Liver (tissue), 9 donors: ENCODE measurements around the gene HS6ST3. TPM values are rescaled to one million over a fixed set of nuclear protein-coding genes. Genes with fewer than 3 reads are reported as not detected.

Source experiments
- DNase-seq: peaks from one replicate; pipeline ENCODE4 v3.0.0-alpha.2; 2017; ENCODE audit warnings: low spot score
- H3K27ac ChIP-seq, 2 donors: one replicate each; pipeline ENCODE4 v1.7.0; 2013; ENCODE audit warnings: inconsistent platforms in 2 of 2, low read length in 2 of 2, control low read depth in 1 of 2, low read depth in 1 of 2, mild to moderate bottlenecking in 1 of 2
- H3K27me3 ChIP-seq, 4 donors: one replicate each; pipeline versions ENCODE4 v1.6.1 to v1.7.0; 2013; ENCODE audit warnings: low read length in 3 of 4, inconsistent platforms in 1 of 4, mild to moderate bottlenecking in 1 of 4, moderate library complexity in 1 of 4; ENCODE audit not compliant: control insufficient read depth in 4 of 4, insufficient read depth in 4 of 4
- H3K36me3 ChIP-seq, 4 donors: one replicate each; pipeline versions ENCODE4 v1.6.1 to v1.7.0; 2013; ENCODE audit warnings: low read length in 3 of 4, mild to moderate bottlenecking in 3 of 4, low read depth in 1 of 4, moderate library complexity in 1 of 4; ENCODE audit not compliant: control insufficient read depth in 4 of 4, insufficient read depth in 3 of 4
- H3K4me1 ChIP-seq, 4 donors: one replicate each; pipeline versions ENCODE4 v1.6.1 to v1.7.0; 2013; ENCODE audit warnings: low read length in 3 of 4, mild to moderate bottlenecking in 3 of 4, moderate library complexity in 1 of 4; ENCODE audit not compliant: control insufficient read depth in 4 of 4, insufficient read depth in 4 of 4
- H3K4me3 ChIP-seq, 3 donors: one replicate each; pipeline versions ENCODE4 v1.6.1 to v1.7.0; 2013; ENCODE audit warnings: low read length in 3 of 3, control low read depth in 1 of 3, low read depth in 1 of 3, mild to moderate bottlenecking in 1 of 3
- H3K9ac ChIP-seq, 2 donors: one replicate each; pipeline ENCODE4 v1.7.0; 2013; ENCODE audit warnings: low read length in 2 of 2, mild to moderate bottlenecking in 2 of 2, moderate library complexity in 2 of 2, control low read depth in 1 of 2, low read depth in 1 of 2
- H3K9me3 ChIP-seq, 4 donors: one replicate each; pipeline versions ENCODE4 v1.6.1 to v1.7.0; 2013; ENCODE audit warnings: low read length in 3 of 4; ENCODE audit not compliant: control insufficient read depth in 4 of 4
- ATF3 ChIP-seq: IDR thresholded peaks from 2 replicates; pipeline ENCODE4 v1.6.1; 2016; ENCODE audit warnings: antibody characterized with exemption
- EGR1 ChIP-seq, 2 donors: IDR thresholded peaks; 2 replicates each; pipeline ENCODE4 v1.6.1; 2016 to 2018; ENCODE audit warnings: antibody characterized with exemption in 2 of 2, low read depth in 2 of 2
- FOXA1 ChIP-seq: IDR thresholded peaks from 2 replicates; pipeline ENCODE4 v1.6.1; 2016; ENCODE audit warnings: antibody characterized with exemption
- FOXA2 ChIP-seq: IDR thresholded peaks from 2 replicates; pipeline ENCODE4 v1.6.1; 2016; ENCODE audit warnings: antibody characterized with exemption
- GABPA ChIP-seq, 2 donors: IDR thresholded peaks in 1 of 2; conservative IDR thresholded peaks in 1 of 2; 2 replicates each; pipeline ENCODE4 v1.6.1; 2016; ENCODE audit warnings: antibody characterized with exemption in 2 of 2, mild to moderate bottlenecking in 1 of 2, moderate library complexity in 1 of 2
- HNF4A ChIP-seq, 2 donors: conservative IDR thresholded peaks; 2 replicates each; pipeline ENCODE4 v1.6.1; 2016; ENCODE audit warnings: antibody characterized with exemption in 2 of 2, mild to moderate bottlenecking in 2 of 2
- HNF4G ChIP-seq: IDR thresholded peaks from 2 replicates; pipeline ENCODE4 v1.6.1; 2016; ENCODE audit warnings: antibody characterized with exemption
- MAX ChIP-seq: IDR thresholded peaks from 2 replicates; pipeline ENCODE4 v1.6.1; 2016; ENCODE audit warnings: antibody characterized with exemption
- NR2F2 ChIP-seq: IDR thresholded peaks from 2 replicates; pipeline ENCODE4 v1.6.1; 2016; ENCODE audit warnings: antibody characterized with exemption
- RAD21 ChIP-seq, 2 donors: IDR thresholded peaks; 2 replicates each; pipeline ENCODE4 v1.6.1; 2016; ENCODE audit warnings: antibody characterized with exemption in 2 of 2, mild to moderate bottlenecking in 2 of 2
- REST ChIP-seq: IDR thresholded peaks from 2 replicates; pipeline ENCODE4 v1.6.1; 2016; ENCODE audit warnings: antibody characterized with exemption, mild to moderate bottlenecking
- RXRA ChIP-seq, 2 donors: IDR thresholded peaks; 2 replicates each; pipeline ENCODE4 v1.6.1; 2017 to 2018; ENCODE audit warnings: antibody characterized with exemption in 2 of 2, mild to moderate bottlenecking in 1 of 2
- SP1 ChIP-seq: IDR thresholded peaks from 2 replicates; pipeline ENCODE4 v1.6.1; 2018; ENCODE audit warnings: antibody characterized with exemption, mild to moderate bottlenecking
- YY1 ChIP-seq: IDR thresholded peaks from 2 replicates; pipeline ENCODE4 v1.6.1; 2016; ENCODE audit warnings: antibody characterized with exemption, mild to moderate bottlenecking
- ZBTB33 ChIP-seq: IDR thresholded peaks from 2 replicates; pipeline ENCODE4 v1.6.1; 2016; ENCODE audit warnings: antibody characterized with exemption
- WGBS: extraction: QIAGEN DNeasy Blood & Tissue Kit; methylation state at CpG from one replicate; pipeline ENCODE4 v1.1.7; 2013; 5-methylcytosine and 5-hydroxymethylcytosine counted together
- polyA plus RNA-seq, 2 donors: library from polyadenylated mRNA; stranded (reverse) in 1 of 2; unstranded in 1 of 2; fragments of 200-250 nt in 1 of 2; fragments of >200 nt in 1 of 2; fragmentation: Nextera tagmentation in 1 of 2; extraction: Ambion mirVana in 1 of 2; gene quantifications; one replicate each; pipeline versions ENCODE4 v1.2.1 to v1.2.3, GENCODE V29; 2013 to 2015
- total RNA-seq, 2 donors: library from RNA; depleted of rRNA; stranded (reverse); fragments of >200 nt; gene quantifications; one replicate each; pipeline ENCODE4 v1.2.3, GENCODE V29; 2014
- TF ChIP-seq, protein P1 (sequence below): fragments of 150-350 bp; IDR thresholded peaks from 2 replicates; pipeline ENCODE4 v1.5.1; 2017; ENCODE audit warnings: improper control_type of control experiment, low read depth, low read length; ENCODE audit not compliant: missing input control
- donor health status: healthy.
- donor health status: healthy.
- donor health status: healthy.
- donor health status: healthy.
- donor health status: healthy.

HS6ST3 gene
- total and polyA plus RNA-seq, 4 donors: under 0.01 TPM; not detected in 3

- TF ChIP-seq HNF4A (conservative IDR thresholded peaks at IDR 0.05) (no peak), MAX (no peak), YY1 (no peak), RXRA (IDR thresholded peaks at IDR 0.05) (no peak), NR2F2 (no peak), ZBTB33 (no peak), GABPA (IDR thresholded peaks at IDR 0.05 in 1 of 2, conservative IDR thresholded peaks at IDR 0.05 in 1 of 2) (no peak), FOXA2 (no peak), REST (no peak), RAD21 (IDR thresholded peaks at IDR 0.05) (no peak), FOXA1 (no peak), HNF4G (no peak), ATF3 (no peak), EGR1 (IDR thresholded peaks at IDR 0.05; ENCODE audit: low read depth in 2 of 2) (no peak)
- TF ChIP-seq, protein P1, sequence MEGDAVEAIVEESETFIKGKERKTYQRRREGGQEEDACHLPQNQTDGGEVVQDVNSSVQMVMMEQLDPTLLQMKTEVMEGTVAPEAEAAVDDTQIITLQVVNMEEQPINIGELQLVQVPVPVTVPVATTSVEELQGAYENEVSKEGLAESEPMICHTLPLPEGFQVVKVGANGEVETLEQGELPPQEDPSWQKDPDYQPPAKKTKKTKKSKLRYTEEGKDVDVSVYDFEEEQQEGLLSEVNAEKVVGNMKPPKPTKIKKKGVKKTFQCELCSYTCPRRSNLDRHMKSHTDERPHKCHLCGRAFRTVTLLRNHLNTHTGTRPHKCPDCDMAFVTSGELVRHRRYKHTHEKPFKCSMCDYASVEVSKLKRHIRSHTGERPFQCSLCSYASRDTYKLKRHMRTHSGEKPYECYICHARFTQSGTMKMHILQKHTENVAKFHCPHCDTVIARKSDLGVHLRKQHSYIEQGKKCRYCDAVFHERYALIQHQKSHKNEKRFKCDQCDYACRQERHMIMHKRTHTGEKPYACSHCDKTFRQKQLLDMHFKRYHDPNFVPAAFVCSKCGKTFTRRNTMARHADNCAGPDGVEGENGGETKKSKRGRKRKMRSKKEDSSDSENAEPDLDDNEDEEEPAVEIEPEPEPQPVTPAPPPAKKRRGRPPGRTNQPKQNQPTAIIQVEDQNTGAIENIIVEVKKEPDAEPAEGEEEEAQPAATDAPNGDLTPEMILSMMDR: no peak
- Histone ChIP-seq H3K9ac (no peak overlapping the region), H3K4me3 (no peak overlapping the region), H3K27ac (no peak overlapping the region), H3K9me3 (no peaks in the 10 kb centered on the region), H3K36me3 (no peaks in the 10 kb centered on the region), H3K4me1 (peaks cover 3 to 19% (median 14%) of the 10 kb centered on the region in 4 donors), H3K27me3 (no peaks in the 10 kb centered on the region)
- 97% methylated on average over 7 of the region's 7 CpGs for WGBS
- no peak for DNase-seq
Measured at GRCh38 chr13:96553796-96554195, 463.9 kb downstream of the HS6ST3 start.

DNA sequence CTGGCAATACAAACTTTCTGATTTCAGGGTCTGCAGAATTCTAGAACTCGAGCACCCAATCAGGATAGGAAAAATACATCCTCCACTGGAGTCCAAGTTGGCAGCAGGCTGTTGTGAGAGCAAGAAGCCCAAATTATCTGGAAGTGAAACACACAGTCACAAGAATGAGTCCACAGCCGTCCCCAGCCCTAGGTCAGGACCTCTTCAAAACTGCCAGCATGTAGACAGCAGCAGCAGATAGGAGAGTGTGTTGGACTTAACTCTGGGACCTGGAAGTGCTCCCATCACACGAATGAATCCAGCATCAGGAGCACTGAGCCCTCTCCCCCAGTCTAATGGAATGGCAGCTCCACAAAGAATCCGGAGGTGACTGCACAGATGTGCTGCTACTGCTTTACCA is 483.7 kb downstream of the HS6ST3 start:
- H3K4me1 ChIP-seq: no peaks in the 10 kb centered on the region
- no peak overlapping the region for H3K9ac ChIP-seq
- no peaks in the 10 kb centered on the region for H3K9me3 ChIP-seq
- no peaks in the 10 kb centered on the region for H3K36me3 ChIP-seq
- H3K27me3 ChIP-seq: no peaks in the 10 kb centered on the region
- no peak overlapping the region for H3K4me3 ChIP-seq
- no peak for DNase-seq
- WGBS: 68% methylated on average over 4 of the region's 4 CpGs
- H3K27ac ChIP-seq: no peak overlapping the region
- TF ChIP-seq YY1 (no peak), ATF3 (no peak), RAD21 (IDR thresholded peaks at IDR 0.05) (no peak), EGR1 (IDR thresholded peaks at IDR 0.05; ENCODE audit: low read depth in 2 of 2) (no peak), HNF4G (no peak), RXRA (IDR thresholded peaks at IDR 0.05) (no peak), REST (no peak), HNF4A (conservative IDR thresholded peaks at IDR 0.05) (no peak), MAX (no peak), SP1 (no peak), FOXA2 (no peak), NR2F2 (no peak), FOXA1 (no peak), GABPA (IDR thresholded peaks at IDR 0.05 in 1 of 2, conservative IDR thresholded peaks at IDR 0.05 in 1 of 2) (no peak)
- TF ChIP-seq, protein P1: no peak
